Measurements from ENCODE around the gene HELQ. TPM values are rescaled to one million over a fixed set of nuclear protein-coding genes. Genes with fewer than 3 reads are reported as not detected.
"Not testable (repeated sequence)": the region's sequence is repeated elsewhere in the genome, so short reads cannot be mapped to it uniquely, and the experiment has no call there.

Gene HELQ
- total and polyA plus RNA-seq, 2 of the 13 experiments (the other 11 are each of a cell fraction or from before 2014, with no cell fraction given) = 6.6 to 10.8 TPM

DNA sequence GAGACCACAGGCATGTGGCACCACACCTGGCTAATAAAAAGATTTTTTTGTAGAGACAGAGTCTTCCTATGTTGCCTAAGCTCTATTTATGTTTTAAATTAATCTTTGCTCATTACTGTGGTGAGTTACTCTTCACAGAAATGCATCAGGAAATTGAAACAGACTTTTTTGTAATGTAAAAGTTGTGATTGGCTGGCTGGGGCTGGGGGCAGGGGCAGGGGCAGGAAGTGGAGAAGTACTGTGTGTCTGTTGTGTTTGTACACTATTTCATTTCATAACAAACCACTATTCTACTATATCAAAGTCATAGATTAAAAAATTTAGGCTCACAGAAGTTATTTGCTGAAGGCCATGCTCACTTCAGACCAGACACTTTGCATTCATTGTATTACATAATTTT is 48.4 kb upstream of the HELQ start:
- no peaks in the 10 kb centered on the region for H3K79me2 ChIP-seq (ENCODE audit: insufficient read depth, low read length)
- H3K27me3 ChIP-seq (ENCODE audit: control insufficient read depth in 1 of 2, insufficient read depth in 2 of 2, low read length in 2 of 2) = peaks cover 0 to 5% of the 10 kb centered on the region in 2 experiments; a peak in 2 of 5 replicates
- POLR2A ChIA-PET = no interaction called here
- BruUV-seq (replicated peaks) = no TSS peak
- DNase-seq (ENCODE audit: low spot score) (no peak), FAIRE-seq (no peak), ATAC-seq (no peak)
- H3K4me3 ChIP-seq (replicated peaks in 1 of 3; ENCODE audit: insufficient read depth in 1 of 3, low read depth in 2 of 3, low read length in 3 of 3) = no peak overlapping the region
- no peak overlapping the region for H2AFZ ChIP-seq (ENCODE audit: low read length)
- intact Hi-C loops (cut with micrococcal nuclease; ENCODE audit: unreplicated experiment) (no loop called here), in situ Hi-C loops (cut with HindIII; ENCODE audit: extremely low pct_ligation_motif_present, low pct_unique_long_range_greater_than_20kb) (no loop called here)
- TF ChIP-seq KLF6 (CRISPR knock-in tag; IDR thresholded peaks at IDR 0.05) (no peak), NCOR1 (IDR thresholded peaks at IDR 0.05; ENCODE audit: borderline replicate concordance, low read length) (no peak), ZNF331 (CRISPR knock-in tag; IDR thresholded peaks at IDR 0.05) (no peak), JUNB (CRISPR knock-in tag; IDR thresholded peaks at IDR 0.05; ENCODE audit: borderline replicate concordance) (no peak), TRIM24 (CRISPR knock-in tag; IDR thresholded peaks at IDR 0.05) (no peak), IRF2 (CRISPR knock-in tag; IDR thresholded peaks at IDR 0.05) (no peak), ERF (CRISPR knock-in tag; IDR thresholded peaks at IDR 0.05) (no peak), ZNF777 (CRISPR knock-in tag; IDR thresholded peaks at IDR 0.05) (no peak), PAWR (CRISPR knock-in tag; IDR thresholded peaks at IDR 0.05; ENCODE audit: borderline replicate concordance) (no peak), AGO2 (optimal IDR thresholded peaks at IDR 0.05; ENCODE audit: low read depth, low read length) (no peak)
- TF ChIP-seq, protein P1, sequence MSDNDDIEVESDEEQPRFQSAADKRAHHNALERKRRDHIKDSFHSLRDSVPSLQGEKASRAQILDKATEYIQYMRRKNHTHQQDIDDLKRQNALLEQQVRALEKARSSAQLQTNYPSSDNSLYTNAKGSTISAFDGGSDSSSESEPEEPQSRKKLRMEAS (IDR thresholded peaks at IDR 0.05) = no peak
- TF ChIP-seq, protein P2, sequence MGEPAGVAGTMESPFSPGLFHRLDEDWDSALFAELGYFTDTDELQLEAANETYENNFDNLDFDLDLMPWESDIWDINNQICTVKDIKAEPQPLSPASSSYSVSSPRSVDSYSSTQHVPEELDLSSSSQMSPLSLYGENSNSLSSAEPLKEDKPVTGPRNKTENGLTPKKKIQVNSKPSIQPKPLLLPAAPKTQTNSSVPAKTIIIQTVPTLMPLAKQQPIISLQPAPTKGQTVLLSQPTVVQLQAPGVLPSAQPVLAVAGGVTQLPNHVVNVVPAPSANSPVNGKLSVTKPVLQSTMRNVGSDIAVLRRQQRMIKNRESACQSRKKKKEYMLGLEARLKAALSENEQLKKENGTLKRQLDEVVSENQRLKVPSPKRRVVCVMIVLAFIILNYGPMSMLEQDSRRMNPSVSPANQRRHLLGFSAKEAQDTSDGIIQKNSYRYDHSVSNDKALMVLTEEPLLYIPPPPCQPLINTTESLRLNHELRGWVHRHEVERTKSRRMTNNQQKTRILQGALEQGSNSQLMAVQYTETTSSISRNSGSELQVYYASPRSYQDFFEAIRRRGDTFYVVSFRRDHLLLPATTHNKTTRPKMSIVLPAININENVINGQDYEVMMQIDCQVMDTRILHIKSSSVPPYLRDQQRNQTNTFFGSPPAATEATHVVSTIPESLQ (CRISPR knock-in tag; conservative IDR thresholded peaks at IDR 0.05) = no peak
- H3K9ac ChIP-seq (ENCODE audit: insufficient read depth, low read depth, low read length) = no peak overlapping the region
- H3K4me1 ChIP-seq (ENCODE audit: insufficient read depth, low read length) = no peaks in the 10 kb centered on the region
- H3K4me2 ChIP-seq (ENCODE audit: low read depth, low read length) = no peak overlapping the region
- H3K9me3 ChIP-seq (ENCODE audit: low read length) = no peaks in the 10 kb centered on the region
- CTCF ChIA-PET (ENCODE audit: low intra/inter-chr PET ratio, low total read pairs) = no interaction called here
- no peaks in the 10 kb centered on the region for H4K20me1 ChIP-seq (ENCODE audit: insufficient read depth, low read length)
- no peak overlapping the region for H3K27ac ChIP-seq (ENCODE audit: extremely low read length, insufficient read depth, low read length)
- H3K36me3 ChIP-seq (replicated peaks in 1 of 2; ENCODE audit: control insufficient read depth in 1 of 2, insufficient read depth in 2 of 2, low read length in 2 of 2) = no peaks in the 10 kb centered on the region

DNA sequence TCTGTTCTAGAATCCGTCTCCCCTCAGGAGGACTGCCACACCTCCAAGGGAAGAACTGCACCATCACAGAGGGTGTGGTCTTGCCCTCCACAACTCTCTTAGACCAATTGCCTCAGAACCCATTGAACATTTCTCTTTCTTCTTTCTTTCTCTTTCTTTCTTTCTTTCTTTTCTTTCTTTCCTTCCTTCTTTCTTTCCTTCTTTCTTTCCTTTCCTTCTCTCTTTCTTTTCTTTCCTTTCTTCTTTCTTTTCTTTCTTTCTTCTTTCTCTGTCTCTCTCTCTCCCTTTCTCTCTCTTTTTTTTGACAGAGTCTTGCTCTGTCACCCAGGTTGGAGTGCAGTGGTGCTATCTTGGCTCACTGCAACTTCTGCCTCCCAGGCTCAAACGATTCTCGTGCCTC is 46.0 kb upstream of the HELQ start:
- H3K4me1 ChIP-seq (ENCODE audit: insufficient read depth, low read length); H3K9ac ChIP-seq (ENCODE audit: insufficient read depth, low read depth, low read length); FAIRE-seq; in situ Hi-C loops (cut with HindIII; ENCODE audit: extremely low pct_ligation_motif_present, low pct_unique_long_range_greater_than_20kb); H3K79me2 ChIP-seq (ENCODE audit: insufficient read depth, low read length); H4K20me1 ChIP-seq (ENCODE audit: insufficient read depth, low read length); H3K27me3 ChIP-seq (ENCODE audit: control insufficient read depth in 1 of 2, insufficient read depth in 2 of 2, low read length in 2 of 2); ATAC-seq; H3K36me3 ChIP-seq (replicated peaks in 1 of 2; ENCODE audit: control insufficient read depth in 1 of 2, insufficient read depth in 2 of 2, low read length in 2 of 2); intact Hi-C loops (cut with micrococcal nuclease; ENCODE audit: unreplicated experiment); H3K4me2 ChIP-seq (ENCODE audit: low read depth, low read length); CTCF ChIA-PET (ENCODE audit: low intra/inter-chr PET ratio, low total read pairs); DNase-seq (ENCODE audit: low spot score); H2AFZ ChIP-seq (ENCODE audit: low read length); H3K27ac ChIP-seq (ENCODE audit: extremely low read length, insufficient read depth, low read length); H3K9me3 ChIP-seq (ENCODE audit: low read length); BruUV-seq (replicated peaks); POLR2A ChIA-PET; H3K4me3 ChIP-seq (replicated peaks in 1 of 3; ENCODE audit: insufficient read depth in 1 of 3, low read depth in 2 of 3, low read length in 3 of 3): not testable (repeated sequence)
- 26% methylated on average over 3 of the region's 3 CpGs for WGBS (ENCODE audit: low lambda C conversion rate)
